Measurements from ENCODE around the gene SDK1.

DNA sequence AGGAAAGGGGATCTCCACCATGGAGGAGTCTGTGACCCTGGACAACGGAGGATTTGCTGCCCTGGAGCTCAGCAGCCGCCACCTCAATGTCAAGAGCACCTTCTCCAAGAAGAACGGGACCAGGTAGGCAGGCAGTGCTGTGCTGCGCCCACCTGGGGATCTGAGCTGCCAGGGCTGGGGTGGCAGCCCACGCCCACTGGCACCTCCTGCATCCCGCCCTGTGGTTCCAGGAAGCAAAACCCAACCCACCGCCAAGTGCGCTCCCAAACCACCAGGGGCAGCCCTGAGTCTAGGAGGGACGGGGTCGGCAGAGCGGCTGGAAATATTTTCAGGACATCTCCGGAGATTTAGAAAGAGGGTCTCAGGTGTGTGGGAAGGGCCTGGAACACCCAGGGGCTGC, 940.7 kb downstream of the SDK1 start:
- TF ChIP-seq POLR2A (IDR thresholded peaks at IDR 0.05; ENCODE audit: low read length) (no peak), GATA1 (IDR thresholded peaks at IDR 0.05; ENCODE audit: low read depth, low read length) (no peak)
